AG08395 (cell line): ENCODE measurements around the gene VIPAS39.

ENCODE experiments used
- DNase-seq: peaks from one replicate; pipeline ENCODE4 v3.0.0; 2012; ENCODE audit warnings: mixed read lengths, low spot score

Gene VIPAS39

GRCh38 chr14:77457522-77458248, at the start of gene VIPAS39, which contains the start of gene AHSA1:
Gene VIPAS39 (minus strand): TSS chr14:77457601. CDS start chr14:77454102, 3,499 bp downstream.
Gene AHSA1 (plus strand): TSS chr14:77458093. CDS start chr14:77458190, 97 bp downstream.
- DNase-seq: peak; percentile 96

- DNase-seq: no peak
Observed at GRCh38 chr14:77505031-77505430, 47.6 kb upstream of the VIPAS39 start.

- DNase-seq: no peak
Observed at GRCh38 chr14:77503138-77503537, 45.7 kb upstream of the VIPAS39 start.

GRCh38 chr14:77502109-77502782, 44.8 kb upstream of the VIPAS39 start:
- no peak for DNase-seq

- DNase-seq: peak; percentile 15
Observed at GRCh38 chr14:77498984-77499527, 41.7 kb upstream of the VIPAS39 start.

- DNase-seq: peak; percentile 65
Observed at GRCh38 chr14:77498120-77498979, 40.9 kb upstream of the VIPAS39 start, which contains the start of gene ISM2. Gene ISM2 (minus strand): TSS chr14:77498816. CDS start chr14:77498793, 23 bp downstream.

GRCh38 chr14:77495334-77495733, 37.9 kb upstream of the VIPAS39 start:
- DNase-seq: no peak

- DNase-seq: no peak
Observed at GRCh38 chr14:77491056-77491455, 33.7 kb upstream of the VIPAS39 start.

GRCh38 chr14:77490347-77490986, 33.1 kb upstream of the VIPAS39 start:
- no peak for DNase-seq

- no peak for DNase-seq
Observed at GRCh38 chr14:77489041-77489440, 31.6 kb upstream of the VIPAS39 start.

- no peak for DNase-seq
Observed at GRCh38 chr14:77488558-77488957, 31.2 kb upstream of the VIPAS39 start.

GRCh38 chr14:77485901-77486678, 28.7 kb upstream of the VIPAS39 start:
- DNase-seq: peak; percentile 84

- DNase-seq: peak; percentile 60
Observed at GRCh38 chr14:77485256-77485655, 27.9 kb upstream of the VIPAS39 start.

- DNase-seq: no peak
Observed at GRCh38 chr14:77482422-77482821, 25.0 kb upstream of the VIPAS39 start.

- no peak for DNase-seq
Observed at GRCh38 chr14:77478796-77479195, 21.4 kb upstream of the VIPAS39 start.

GRCh38 chr14:77478029-77478428, 20.6 kb upstream of the VIPAS39 start:
- DNase-seq: no peak

GRCh38 chr14:77475432-77476115, 18.2 kb upstream of the VIPAS39 start:
- no peak for DNase-seq

GRCh38 chr14:77474479-77475177, 17.2 kb upstream of the VIPAS39 start:
- DNase-seq: no peak

GRCh38 chr14:77473921-77474320, 16.5 kb upstream of the VIPAS39 start:
- no peak for DNase-seq
